Measurements from ENCODE around the gene SLC26A5. TPM values are rescaled to one million over a fixed set of nuclear protein-coding genes. Genes with fewer than 3 reads are reported as not detected.

The SLC26A5 gene
- total RNA-seq, 1 experiment from 2014 or later = not detected

DNA sequence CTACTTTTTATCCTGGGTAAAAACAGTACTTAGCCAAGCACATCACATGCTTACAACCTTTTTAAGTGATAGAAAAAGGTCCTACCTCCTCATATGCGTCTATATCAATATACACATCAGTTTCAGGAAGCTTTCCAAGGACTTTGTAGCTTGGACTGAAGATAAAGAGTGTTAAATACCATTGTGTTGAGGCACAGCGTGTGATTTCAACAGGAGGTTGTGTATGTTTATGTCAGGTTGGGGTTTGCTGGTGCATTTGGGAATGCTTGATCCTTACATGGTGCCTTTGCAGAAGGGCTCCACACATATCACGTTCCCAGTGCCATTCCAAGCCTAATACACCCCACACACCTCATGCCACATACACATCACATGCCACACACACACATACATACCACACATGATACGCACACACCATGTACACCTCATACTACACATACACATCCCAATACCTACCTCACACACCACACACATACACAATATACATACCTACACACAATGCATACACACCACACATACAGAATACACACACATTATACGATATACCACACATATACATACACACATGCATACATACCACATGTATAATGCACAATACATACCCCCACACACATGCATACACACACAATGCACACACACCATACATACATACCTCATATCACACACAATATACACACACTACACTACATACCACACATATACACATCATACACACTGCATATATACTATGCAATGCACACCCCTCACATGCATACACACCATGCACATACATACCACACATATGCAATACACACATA lies 65.4 kb downstream of the SLC26A5 start:
- H3K4me3 ChIP-seq (ENCODE audit: low read depth in 2 of 2, low read length in 2 of 2) = no peak overlapping the region
- H3K9me3 ChIP-seq (ENCODE audit: control insufficient read depth, insufficient read depth, low read depth, low read length) = no peaks in the 10 kb centered on the region
- CTCF ChIA-PET = no interaction called here
- intact Hi-C loops (cut with micrococcal nuclease; ENCODE audit: unreplicated experiment) = no loop called here
- in situ Hi-C loops (cut with HindIII; ENCODE audit: low pct_unique_long_range_greater_than_20kb, low sequenced_read_pairs) = no loop called here
- TF ChIP-seq, protein P1, sequence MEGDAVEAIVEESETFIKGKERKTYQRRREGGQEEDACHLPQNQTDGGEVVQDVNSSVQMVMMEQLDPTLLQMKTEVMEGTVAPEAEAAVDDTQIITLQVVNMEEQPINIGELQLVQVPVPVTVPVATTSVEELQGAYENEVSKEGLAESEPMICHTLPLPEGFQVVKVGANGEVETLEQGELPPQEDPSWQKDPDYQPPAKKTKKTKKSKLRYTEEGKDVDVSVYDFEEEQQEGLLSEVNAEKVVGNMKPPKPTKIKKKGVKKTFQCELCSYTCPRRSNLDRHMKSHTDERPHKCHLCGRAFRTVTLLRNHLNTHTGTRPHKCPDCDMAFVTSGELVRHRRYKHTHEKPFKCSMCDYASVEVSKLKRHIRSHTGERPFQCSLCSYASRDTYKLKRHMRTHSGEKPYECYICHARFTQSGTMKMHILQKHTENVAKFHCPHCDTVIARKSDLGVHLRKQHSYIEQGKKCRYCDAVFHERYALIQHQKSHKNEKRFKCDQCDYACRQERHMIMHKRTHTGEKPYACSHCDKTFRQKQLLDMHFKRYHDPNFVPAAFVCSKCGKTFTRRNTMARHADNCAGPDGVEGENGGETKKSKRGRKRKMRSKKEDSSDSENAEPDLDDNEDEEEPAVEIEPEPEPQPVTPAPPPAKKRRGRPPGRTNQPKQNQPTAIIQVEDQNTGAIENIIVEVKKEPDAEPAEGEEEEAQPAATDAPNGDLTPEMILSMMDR (IDR thresholded peaks at IDR 0.05) = no peak
- H3K27ac ChIP-seq (ENCODE audit: low read length) = no peak overlapping the region
- ATAC-seq (peak; percentile 45; the same call in 1 of the 2 replicates), DNase-seq (ENCODE audit: low read depth, low spot score) (no peak)
- H3K4me1 ChIP-seq (ENCODE audit: control insufficient read depth, insufficient read depth, low read length) = no peaks in the 10 kb centered on the region
- no TSS peak for BruUV-seq (replicated peaks)
- H3K27me3 ChIP-seq (ENCODE audit: control insufficient read depth, insufficient read depth, low read length) = no peaks in the 10 kb centered on the region
- H3K36me3 ChIP-seq (ENCODE audit: control insufficient read depth, insufficient read depth, low read length) = no peaks in the 10 kb centered on the region
- POLR2A ChIA-PET = no interaction called here

DNA sequence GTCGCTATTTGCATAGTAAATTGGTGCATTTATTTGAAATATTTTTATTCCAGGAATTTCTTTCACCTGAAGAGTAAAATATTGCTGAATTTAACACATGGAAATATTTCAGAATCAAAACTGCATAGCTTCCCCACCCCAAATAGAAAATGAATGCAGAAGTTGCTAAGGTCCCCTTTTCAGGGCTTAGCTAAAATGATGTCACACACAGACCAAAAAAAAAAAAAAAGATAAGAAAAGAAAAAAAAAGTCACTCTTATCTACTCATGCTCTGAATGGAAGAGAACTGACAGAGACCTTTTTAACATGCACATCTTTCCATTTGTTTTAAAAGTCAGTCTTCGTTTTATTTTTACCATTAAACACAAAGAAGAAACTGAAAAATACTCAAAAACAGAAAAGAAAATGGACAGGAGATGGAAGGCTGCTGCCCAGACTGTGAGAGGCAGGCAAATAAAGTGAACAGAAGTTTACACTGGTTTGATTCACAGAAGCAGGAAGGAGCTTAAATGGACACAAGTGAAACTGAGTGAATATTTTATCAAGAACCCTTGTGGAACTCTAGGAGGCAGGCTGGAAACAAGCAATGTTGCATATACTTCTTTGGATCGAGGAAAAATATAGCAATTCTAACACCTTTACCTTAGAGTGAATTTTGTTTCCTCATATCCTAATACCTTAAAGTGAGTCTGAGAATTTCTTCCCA lies 66.6 kb downstream of the SLC26A5 start:
- CTCF ChIA-PET = no interaction called here
- Histone ChIP-seq H3K4me1 (ENCODE audit: control insufficient read depth, insufficient read depth, low read length) (no peaks in the 10 kb centered on the region), H3K4me3 (ENCODE audit: low read depth in 2 of 2, low read length in 2 of 2) (no peak overlapping the region), H3K9me3 (ENCODE audit: control insufficient read depth, insufficient read depth, low read depth, low read length) (no peaks in the 10 kb centered on the region), H3K36me3 (ENCODE audit: control insufficient read depth, insufficient read depth, low read length) (no peaks in the 10 kb centered on the region), H3K27ac (ENCODE audit: low read length) (no peak overlapping the region), H3K27me3 (ENCODE audit: control insufficient read depth, insufficient read depth, low read length) (no peaks in the 10 kb centered on the region)
- ATAC-seq (no peak), DNase-seq (ENCODE audit: low read depth, low spot score) (no peak)
- in situ Hi-C loops (cut with HindIII; ENCODE audit: low pct_unique_long_range_greater_than_20kb, low sequenced_read_pairs) (no loop called here), intact Hi-C loops (cut with micrococcal nuclease; ENCODE audit: unreplicated experiment) (no loop called here)
- TF ChIP-seq POLR2AphosphoS5 (IDR thresholded peaks at IDR 0.05; ENCODE audit: low read depth, low read length) (no peak), SIN3A (IDR thresholded peaks at IDR 0.05; ENCODE audit: borderline replicate concordance, insufficient read depth, low read depth, low read length) (no peak), TCF7L2 (IDR thresholded peaks at IDR 0.05; ENCODE audit: low read depth, low read length) (no peak)
- TF ChIP-seq, protein P1 (IDR thresholded peaks at IDR 0.05) = no peak; the same call in 1 of the 2 replicates
- TF ChIP-seq, protein P2, sequence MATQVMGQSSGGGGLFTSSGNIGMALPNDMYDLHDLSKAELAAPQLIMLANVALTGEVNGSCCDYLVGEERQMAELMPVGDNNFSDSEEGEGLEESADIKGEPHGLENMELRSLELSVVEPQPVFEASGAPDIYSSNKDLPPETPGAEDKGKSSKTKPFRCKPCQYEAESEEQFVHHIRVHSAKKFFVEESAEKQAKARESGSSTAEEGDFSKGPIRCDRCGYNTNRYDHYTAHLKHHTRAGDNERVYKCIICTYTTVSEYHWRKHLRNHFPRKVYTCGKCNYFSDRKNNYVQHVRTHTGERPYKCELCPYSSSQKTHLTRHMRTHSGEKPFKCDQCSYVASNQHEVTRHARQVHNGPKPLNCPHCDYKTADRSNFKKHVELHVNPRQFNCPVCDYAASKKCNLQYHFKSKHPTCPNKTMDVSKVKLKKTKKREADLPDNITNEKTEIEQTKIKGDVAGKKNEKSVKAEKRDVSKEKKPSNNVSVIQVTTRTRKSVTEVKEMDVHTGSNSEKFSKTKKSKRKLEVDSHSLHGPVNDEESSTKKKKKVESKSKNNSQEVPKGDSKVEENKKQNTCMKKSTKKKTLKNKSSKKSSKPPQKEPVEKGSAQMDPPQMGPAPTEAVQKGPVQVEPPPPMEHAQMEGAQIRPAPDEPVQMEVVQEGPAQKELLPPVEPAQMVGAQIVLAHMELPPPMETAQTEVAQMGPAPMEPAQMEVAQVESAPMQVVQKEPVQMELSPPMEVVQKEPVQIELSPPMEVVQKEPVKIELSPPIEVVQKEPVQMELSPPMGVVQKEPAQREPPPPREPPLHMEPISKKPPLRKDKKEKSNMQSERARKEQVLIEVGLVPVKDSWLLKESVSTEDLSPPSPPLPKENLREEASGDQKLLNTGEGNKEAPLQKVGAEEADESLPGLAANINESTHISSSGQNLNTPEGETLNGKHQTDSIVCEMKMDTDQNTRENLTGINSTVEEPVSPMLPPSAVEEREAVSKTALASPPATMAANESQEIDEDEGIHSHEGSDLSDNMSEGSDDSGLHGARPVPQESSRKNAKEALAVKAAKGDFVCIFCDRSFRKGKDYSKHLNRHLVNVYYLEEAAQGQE (IDR thresholded peaks at IDR 0.05; ENCODE audit: insufficient read depth in 1 of 2, low read depth in 2 of 2, low read length in 1 of 2) = no peak
- no TSS peak for BruUV-seq (replicated peaks)
- POLR2A ChIA-PET = interaction anchor here (0.5 kb wide), 1 partner anchor 225 kb away, joined by 3 read pairs; no protein-coding TSS in a partner anchor
